ENCODE data around the gene POLRMT.

POLRMT gene

GRCh38 chr19:678791-679388 lies 45.6 kb upstream of the POLRMT start:
- ChIA-PET POLR2A (ENCODE audit: low non-redundant PET) (interaction anchor here (0.5 to 0.6 kb wide), 2 partner anchors 71 to 122 kb away, joined by 3 read pairs; no protein-coding TSS in a partner anchor), CTCF (interaction anchor here (0.8 to 1.0 kb wide), 2 partner anchors 13 to 55 kb away, joined by 3 read pairs; no protein-coding TSS in a partner anchor)
- TF ChIP-seq CTCF (conservative IDR thresholded peaks at IDR 0.05; ENCODE audit: low read depth) = no peak
- DNase-seq (ENCODE audit: low spot score) = no peak
- H3K27ac ChIP-seq = peak overlapping the region; percentile 98

DNA sequence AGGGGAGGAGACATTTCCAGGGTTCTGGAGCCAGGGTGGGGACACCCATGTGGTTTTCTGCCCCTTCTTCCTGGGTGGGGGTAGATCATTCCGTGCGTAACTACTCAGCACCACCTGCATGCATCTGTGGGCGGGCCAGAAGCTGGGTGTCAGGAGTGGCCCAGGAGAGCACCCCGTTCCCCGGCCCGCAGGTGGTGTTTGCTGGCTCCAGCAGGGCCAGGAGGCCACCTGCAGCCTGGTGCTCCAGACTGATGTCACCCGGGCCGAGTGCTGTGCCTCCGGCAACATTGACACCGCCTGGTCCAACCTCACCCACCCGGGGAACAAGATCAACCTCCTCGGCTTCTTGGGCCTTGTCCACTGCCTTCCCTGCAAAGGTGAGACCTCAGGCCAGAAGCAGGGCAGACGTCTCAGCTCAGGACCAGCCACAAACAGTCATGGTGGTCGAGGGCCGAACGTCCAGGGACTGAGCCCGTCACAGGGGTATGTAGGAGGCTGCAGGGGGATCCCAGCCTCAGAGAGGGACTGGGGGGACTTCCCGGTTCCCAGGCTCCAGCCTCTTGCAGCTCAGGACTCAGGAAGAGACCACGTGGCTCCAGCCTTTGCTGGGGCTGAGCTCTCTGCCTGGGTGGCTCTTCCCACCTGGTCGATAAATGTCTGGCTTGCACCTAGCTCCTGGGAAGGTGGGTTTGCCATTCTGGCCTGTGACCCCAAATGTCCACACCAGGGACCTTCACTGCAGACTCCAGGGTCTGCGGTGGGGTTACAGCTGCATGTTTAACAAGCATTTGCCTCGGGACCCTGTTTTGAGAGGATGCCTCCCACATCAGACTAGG lies 44.5 kb upstream of the POLRMT start:
- CTCF ChIA-PET = interaction anchor here (0.6 to 1.4 kb wide), 4 partner anchors 14 to 324 kb away, joined by 3 to 5 read pairs (median 4); no protein-coding TSS in a partner anchor
- peak overlapping the region; percentile 98 for H3K27ac ChIP-seq
- POLR2A ChIA-PET (ENCODE audit: low non-redundant PET) = interaction anchor here (1.3 kb wide), 1 partner anchor 14 kb away, joined by 3 read pairs; the partner anchor contains the start of gene RNF126

DNA sequence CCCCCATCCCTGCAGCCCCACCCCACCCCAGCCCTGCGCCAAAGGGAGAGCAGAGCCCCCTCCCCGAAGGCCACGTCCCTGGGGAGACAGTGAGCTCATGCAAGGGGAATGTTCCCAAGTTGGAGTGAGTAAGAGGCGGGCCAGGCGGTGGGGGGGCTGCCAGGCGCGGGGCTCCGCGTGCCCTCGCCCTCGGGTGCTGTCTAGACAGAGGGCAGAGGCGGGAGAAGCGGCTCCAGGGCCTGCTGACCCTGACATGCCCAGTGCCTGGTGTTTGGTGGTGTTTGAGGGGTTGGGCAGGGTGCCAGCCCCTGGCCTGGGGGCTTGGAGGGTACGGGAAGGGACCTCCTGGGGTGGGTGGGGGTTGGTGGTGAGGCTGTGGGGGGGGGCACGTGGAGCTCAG lies 43.9 kb upstream of the POLRMT start:
- no peak for TF ChIP-seq CTCF (conservative IDR thresholded peaks at IDR 0.05; ENCODE audit: low read depth)
- ChIA-PET POLR2A (ENCODE audit: low non-redundant PET) (interaction anchor here (0.6 to 1.3 kb wide), 2 partner anchors 14 to 111 kb away, joined by 3 to 5 read pairs; partner anchors contain the start of gene RNF126), CTCF (interaction anchor here (1.1 to 1.4 kb wide), 3 partner anchors 13 to 324 kb away, joined by 3 to 5 read pairs (median 3); no protein-coding TSS in a partner anchor)
- DNase-seq (ENCODE audit: low spot score) = peak; percentile 85
- H3K27ac ChIP-seq = peak overlapping the region; percentile 98

More for the DNA sequence above, 44.5 kb upstream of the POLRMT start:
- no peak for TF ChIP-seq CTCF (conservative IDR thresholded peaks at IDR 0.05; ENCODE audit: low read depth)
- peak; percentile 76 for DNase-seq (ENCODE audit: low spot score)

GRCh38 chr19:676339-677105 lies 43.2 kb upstream of the POLRMT start, which contains the start of gene FSTL3:
FSTL3 (plus strand) TSS chr19:676392; CDS start chr19:676424, 32 bp downstream.
- ChIA-PET POLR2A (ENCODE audit: low non-redundant PET) (interaction anchor here (0.6 kb wide), 1 partner anchor 110 kb away, joined by 5 read pairs; no protein-coding TSS in a partner anchor), CTCF (interaction anchor here (1.1 to 1.4 kb wide), 4 partner anchors 13 to 325 kb away, joined by 3 to 5 read pairs (median 4); no protein-coding TSS in a partner anchor)
- peak within 1 kb of the TSS; percentile 98 for H3K27ac ChIP-seq
- DNase-seq (ENCODE audit: low spot score) = peak; percentile 20
- no peak for TF ChIP-seq CTCF (conservative IDR thresholded peaks at IDR 0.05; ENCODE audit: low read depth)

DNA sequence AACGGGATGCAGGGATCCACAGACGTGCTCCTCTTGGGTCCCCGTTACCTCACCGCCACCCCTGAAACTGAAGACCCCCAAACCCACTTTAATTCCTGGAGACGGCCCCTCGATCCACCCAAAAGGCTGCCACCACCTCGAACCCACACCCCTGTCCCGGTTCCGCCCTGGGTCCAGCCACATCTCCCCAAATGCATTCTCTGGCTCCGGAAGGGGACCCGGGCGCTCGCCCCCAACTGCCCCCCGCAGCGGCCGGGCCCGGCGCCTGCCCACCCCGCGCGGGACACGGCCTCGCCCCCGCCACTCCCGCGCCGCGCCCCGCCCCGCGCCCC lies 42.6 kb upstream of the POLRMT start:
- ChIA-PET CTCF (interaction anchor here (0.6 to 1.1 kb wide), 2 partner anchors 58 to 61 kb away, joined by 4 read pairs; no protein-coding TSS in a partner anchor), POLR2A (ENCODE audit: low non-redundant PET) (interaction anchor here (0.8 kb wide), 1 partner anchor 31 kb away, joined by 4 read pairs; no protein-coding TSS in a partner anchor)
- peak overlapping the region; percentile 98 for H3K27ac ChIP-seq
- DNase-seq (ENCODE audit: low spot score) = no peak
- TF ChIP-seq CTCF (conservative IDR thresholded peaks at IDR 0.05; ENCODE audit: low read depth) = no peak
